ENCODE measurements around the gene CCL1.

DNA sequence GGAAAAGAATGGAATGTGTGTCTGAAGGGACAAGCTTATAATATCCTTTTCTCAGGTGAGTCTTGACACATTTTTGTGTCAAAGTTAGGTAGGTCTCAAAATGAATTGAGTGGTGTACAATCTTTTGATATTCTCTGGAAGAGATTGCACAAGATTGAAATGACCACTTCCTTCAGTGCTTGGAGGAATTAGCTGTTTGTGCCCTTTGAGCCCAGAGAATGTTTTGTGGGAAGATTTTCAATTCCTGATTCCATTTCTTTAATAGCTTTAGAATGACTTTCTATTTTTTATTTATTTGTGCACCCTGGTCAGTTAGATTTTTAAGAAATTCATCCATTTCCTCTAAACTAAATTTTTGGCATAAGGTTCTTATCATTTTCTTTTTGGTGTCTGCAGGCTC is 8.4 kb downstream of the CCL1 start:
- TF ChIP-seq, protein P1, sequence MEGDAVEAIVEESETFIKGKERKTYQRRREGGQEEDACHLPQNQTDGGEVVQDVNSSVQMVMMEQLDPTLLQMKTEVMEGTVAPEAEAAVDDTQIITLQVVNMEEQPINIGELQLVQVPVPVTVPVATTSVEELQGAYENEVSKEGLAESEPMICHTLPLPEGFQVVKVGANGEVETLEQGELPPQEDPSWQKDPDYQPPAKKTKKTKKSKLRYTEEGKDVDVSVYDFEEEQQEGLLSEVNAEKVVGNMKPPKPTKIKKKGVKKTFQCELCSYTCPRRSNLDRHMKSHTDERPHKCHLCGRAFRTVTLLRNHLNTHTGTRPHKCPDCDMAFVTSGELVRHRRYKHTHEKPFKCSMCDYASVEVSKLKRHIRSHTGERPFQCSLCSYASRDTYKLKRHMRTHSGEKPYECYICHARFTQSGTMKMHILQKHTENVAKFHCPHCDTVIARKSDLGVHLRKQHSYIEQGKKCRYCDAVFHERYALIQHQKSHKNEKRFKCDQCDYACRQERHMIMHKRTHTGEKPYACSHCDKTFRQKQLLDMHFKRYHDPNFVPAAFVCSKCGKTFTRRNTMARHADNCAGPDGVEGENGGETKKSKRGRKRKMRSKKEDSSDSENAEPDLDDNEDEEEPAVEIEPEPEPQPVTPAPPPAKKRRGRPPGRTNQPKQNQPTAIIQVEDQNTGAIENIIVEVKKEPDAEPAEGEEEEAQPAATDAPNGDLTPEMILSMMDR (IDR thresholded peaks at IDR 0.05) = no peak
- TF ChIP-seq EZH2phosphoT487 (IDR thresholded peaks at IDR 0.05) = no peak
